ENCODE data around the gene PLD6.
"Not testable (repeated sequence)": the region's sequence is repeated elsewhere in the genome, so short reads cannot be mapped to it uniquely, and the experiment has no call there.

Gene PLD6

GRCh38 chr17:17175917-17176316 lies 30.2 kb downstream of the PLD6 start:
- DNase-seq: no peak

- DNase-seq: no peak
Measured at GRCh38 chr17:17175340-17175739, 30.8 kb downstream of the PLD6 start.

GRCh38 chr17:17173921-17174320 lies 32.2 kb downstream of the PLD6 start:
- no peak for DNase-seq

GRCh38 chr17:17172990-17173389 lies 33.1 kb downstream of the PLD6 start:
- no peak for DNase-seq

GRCh38 chr17:17172001-17172939 lies 33.9 kb downstream of the PLD6 start:
- no peak for DNase-seq

- no peak for DNase-seq
Measured at GRCh38 chr17:17171186-17171585, 34.9 kb downstream of the PLD6 start.

- DNase-seq: no peak
Measured at GRCh38 chr17:17170346-17170985, 35.7 kb downstream of the PLD6 start.

- no peak for DNase-seq
Measured at GRCh38 chr17:17169396-17169795, 36.7 kb downstream of the PLD6 start.

- DNase-seq: no peak
Measured at GRCh38 chr17:17168401-17168800, 37.7 kb downstream of the PLD6 start.

GRCh38 chr17:17167986-17168385 lies 38.1 kb downstream of the PLD6 start:
- no peak for DNase-seq

GRCh38 chr17:17167356-17167755 lies 38.8 kb downstream of the PLD6 start:
- DNase-seq: no peak

- no peak for DNase-seq
Measured at GRCh38 chr17:17166446-17166845, 39.7 kb downstream of the PLD6 start.

GRCh38 chr17:17165666-17166308 lies 40.3 kb downstream of the PLD6 start:
- DNase-seq: no peak

- DNase-seq: no peak
Measured at GRCh38 chr17:17164676-17165075, 41.5 kb downstream of the PLD6 start.

GRCh38 chr17:17164156-17164555 lies 42.0 kb downstream of the PLD6 start:
- no peak for DNase-seq

- no peak for DNase-seq
Measured at GRCh38 chr17:17161759-17162158, 44.4 kb downstream of the PLD6 start.

- DNase-seq: no peak
Measured at GRCh38 chr17:17161121-17161520, 45.0 kb downstream of the PLD6 start.

GRCh38 chr17:17159571-17159970 lies 46.6 kb downstream of the PLD6 start:
- no peak for DNase-seq

GRCh38 chr17:17158506-17158905 lies 47.6 kb downstream of the PLD6 start:
- not testable (repeated sequence) for DNase-seq

- DNase-seq: no peak
Measured at GRCh38 chr17:17157041-17157440, 49.1 kb downstream of the PLD6 start.

GRCh38 chr17:17156511-17156910 lies 49.6 kb downstream of the PLD6 start:
- no peak for DNase-seq

- DNase-seq: no peak
Measured at GRCh38 chr17:17156107-17156506, 50.0 kb downstream of the PLD6 start.

- DNase-seq: no peak
Measured at GRCh38 chr17:17155568-17155967, 50.6 kb downstream of the PLD6 start.
